ENCODE data around the gene RTN4RL1.

DNA sequence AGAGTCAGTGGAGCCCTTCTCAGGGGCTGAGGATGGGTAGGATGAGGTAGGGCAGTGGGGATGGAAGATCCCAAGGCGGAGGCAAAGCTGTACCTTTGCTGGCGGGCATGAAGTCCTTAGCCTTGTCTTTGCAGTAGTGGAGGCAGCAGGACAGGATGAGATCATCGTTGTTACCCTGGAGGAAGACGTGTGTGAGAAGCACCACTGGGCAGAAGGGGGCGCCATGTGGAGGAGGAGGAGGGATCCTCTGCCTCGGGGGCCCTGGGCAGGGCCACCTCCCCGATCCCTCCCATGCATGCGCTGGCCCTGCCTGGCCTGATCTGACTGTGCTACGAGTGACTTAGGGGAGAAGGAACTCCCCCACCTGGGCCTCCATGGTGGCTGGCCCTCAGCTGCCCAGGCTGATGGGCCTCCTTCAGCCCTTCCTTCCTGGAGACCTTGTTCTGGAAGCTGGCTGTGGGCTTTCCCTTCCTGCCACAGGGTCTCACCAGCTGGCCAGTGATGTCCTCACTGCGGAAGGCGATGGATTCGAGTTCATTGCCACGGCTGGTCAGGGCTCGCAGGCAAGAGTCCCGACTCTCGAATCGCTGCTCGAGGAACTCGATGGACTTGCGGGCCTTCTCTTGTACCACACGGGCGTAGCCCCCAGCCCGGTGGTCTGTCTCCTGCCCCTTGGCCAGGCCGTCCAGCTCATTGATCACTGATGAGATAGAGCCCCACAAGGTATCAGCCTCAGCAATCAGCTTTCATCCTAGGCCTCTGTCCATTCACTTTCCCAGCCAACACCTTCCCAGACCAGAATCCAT, 40.0 kb upstream of the RTN4RL1 start:
- TF ChIP-seq, protein P1, sequence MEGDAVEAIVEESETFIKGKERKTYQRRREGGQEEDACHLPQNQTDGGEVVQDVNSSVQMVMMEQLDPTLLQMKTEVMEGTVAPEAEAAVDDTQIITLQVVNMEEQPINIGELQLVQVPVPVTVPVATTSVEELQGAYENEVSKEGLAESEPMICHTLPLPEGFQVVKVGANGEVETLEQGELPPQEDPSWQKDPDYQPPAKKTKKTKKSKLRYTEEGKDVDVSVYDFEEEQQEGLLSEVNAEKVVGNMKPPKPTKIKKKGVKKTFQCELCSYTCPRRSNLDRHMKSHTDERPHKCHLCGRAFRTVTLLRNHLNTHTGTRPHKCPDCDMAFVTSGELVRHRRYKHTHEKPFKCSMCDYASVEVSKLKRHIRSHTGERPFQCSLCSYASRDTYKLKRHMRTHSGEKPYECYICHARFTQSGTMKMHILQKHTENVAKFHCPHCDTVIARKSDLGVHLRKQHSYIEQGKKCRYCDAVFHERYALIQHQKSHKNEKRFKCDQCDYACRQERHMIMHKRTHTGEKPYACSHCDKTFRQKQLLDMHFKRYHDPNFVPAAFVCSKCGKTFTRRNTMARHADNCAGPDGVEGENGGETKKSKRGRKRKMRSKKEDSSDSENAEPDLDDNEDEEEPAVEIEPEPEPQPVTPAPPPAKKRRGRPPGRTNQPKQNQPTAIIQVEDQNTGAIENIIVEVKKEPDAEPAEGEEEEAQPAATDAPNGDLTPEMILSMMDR (IDR thresholded peaks at IDR 0.05), result no peak
- no peak for TF ChIP-seq POLR2A (IDR thresholded peaks at IDR 0.05)

Measured in suprapubic skin (tissue), 3 donors.